ENCODE results near the gene NMT1. TPM values are rescaled to one million over a fixed set of nuclear protein-coding genes. Genes with fewer than 3 reads are reported as not detected.

Gene NMT1
- total and polyA plus RNA-seq, 2 of the 13 experiments (the other 11 are each of a cell fraction or from before 2014, with no cell fraction given) = 75.7 to 142 TPM

DNA sequence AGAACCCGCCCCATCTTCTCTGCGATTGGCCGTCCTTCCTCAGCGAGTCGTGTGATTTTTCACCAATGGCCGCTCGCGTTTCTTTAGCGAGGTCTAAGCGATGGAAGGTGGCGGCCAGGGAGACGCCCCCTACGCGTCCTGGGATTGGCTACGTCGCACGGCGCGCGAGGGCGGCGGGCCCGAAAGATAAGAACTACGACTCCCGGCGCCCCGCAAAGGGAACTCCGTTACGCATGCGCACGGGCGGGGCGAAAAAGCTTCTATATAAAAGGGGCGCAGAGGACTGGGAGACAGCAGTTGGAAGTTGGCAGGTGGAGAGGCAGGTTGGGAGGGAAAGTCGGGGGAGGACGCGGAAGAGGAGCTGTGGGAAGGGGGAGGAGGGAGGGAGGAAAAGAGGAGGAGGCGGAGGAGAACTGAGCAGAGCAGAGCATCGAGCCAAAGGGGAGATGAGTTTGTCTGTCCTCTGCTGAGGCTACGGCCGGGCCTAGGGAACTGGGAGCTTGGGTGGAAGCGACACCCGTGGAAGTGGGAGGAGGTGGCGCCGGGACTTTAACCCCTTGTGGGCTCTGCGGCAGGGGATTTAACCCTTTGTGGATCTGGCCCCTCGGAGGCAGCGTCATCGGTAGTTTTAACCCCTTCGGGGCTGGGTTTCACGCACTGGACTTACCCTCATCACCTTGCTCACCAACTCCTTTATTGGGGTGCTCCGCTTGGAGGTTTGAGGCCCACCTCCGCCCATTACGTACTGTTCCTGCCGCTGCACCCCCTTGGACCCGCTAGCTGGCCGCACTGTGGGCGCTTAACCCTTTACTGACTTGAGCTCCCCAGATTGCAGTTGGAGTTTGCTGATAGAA lies 87.3 kb downstream of the NMT1 start, which contains the start of gene HEXIM1 (continued):
- no peak; the same call in 1 of the 2 replicates for TF ChIP-seq ZNF788 (CRISPR knock-in tag; IDR thresholded peaks at IDR 0.05; ENCODE audit: borderline replicate concordance)
- TF ChIP-seq, protein P1, sequence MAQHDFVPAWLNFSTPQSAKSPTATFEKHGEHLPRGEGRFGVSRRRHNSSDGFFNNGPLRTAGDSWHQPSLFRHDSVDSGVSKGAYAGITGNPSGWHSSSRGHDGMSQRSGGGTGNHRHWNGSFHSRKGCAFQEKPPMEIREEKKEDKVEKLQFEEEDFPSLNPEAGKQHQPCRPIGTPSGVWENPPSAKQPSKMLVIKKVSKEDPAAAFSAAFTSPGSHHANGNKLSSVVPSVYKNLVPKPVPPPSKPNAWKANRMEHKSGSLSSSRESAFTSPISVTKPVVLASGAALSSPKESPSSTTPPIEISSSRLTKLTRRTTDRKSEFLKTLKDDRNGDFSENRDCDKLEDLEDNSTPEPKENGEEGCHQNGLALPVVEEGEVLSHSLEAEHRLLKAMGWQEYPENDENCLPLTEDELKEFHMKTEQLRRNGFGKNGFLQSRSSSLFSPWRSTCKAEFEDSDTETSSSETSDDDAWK (CRISPR knock-in tag; IDR thresholded peaks at IDR 0.05) = no peak
- TF ChIP-seq MEF2D (CRISPR knock-in tag; IDR thresholded peaks at IDR 0.05) = peak; percentile 72; the same call in 1 of the 2 replicates
- TF ChIP-seq CAMTA2 (CRISPR knock-in tag; IDR thresholded peaks at IDR 0.05; ENCODE audit: borderline replicate concordance) = no peak; the same call in 1 of the 2 replicates
- TF ChIP-seq ZNF644 (CRISPR knock-in tag; IDR thresholded peaks at IDR 0.05; ENCODE audit: low read depth) = no peak
- no peak for TF ChIP-seq TOE1 (CRISPR knock-in tag; IDR thresholded peaks at IDR 0.05)
- TF ChIP-seq, protein P2, sequence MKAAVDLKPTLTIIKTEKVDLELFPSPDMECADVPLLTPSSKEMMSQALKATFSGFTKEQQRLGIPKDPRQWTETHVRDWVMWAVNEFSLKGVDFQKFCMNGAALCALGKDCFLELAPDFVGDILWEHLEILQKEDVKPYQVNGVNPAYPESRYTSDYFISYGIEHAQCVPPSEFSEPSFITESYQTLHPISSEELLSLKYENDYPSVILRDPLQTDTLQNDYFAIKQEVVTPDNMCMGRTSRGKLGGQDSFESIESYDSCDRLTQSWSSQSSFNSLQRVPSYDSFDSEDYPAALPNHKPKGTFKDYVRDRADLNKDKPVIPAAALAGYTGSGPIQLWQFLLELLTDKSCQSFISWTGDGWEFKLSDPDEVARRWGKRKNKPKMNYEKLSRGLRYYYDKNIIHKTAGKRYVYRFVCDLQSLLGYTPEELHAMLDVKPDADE (CRISPR knock-in tag; IDR thresholded peaks at IDR 0.05) = no peak
- TF ChIP-seq, protein P3, sequence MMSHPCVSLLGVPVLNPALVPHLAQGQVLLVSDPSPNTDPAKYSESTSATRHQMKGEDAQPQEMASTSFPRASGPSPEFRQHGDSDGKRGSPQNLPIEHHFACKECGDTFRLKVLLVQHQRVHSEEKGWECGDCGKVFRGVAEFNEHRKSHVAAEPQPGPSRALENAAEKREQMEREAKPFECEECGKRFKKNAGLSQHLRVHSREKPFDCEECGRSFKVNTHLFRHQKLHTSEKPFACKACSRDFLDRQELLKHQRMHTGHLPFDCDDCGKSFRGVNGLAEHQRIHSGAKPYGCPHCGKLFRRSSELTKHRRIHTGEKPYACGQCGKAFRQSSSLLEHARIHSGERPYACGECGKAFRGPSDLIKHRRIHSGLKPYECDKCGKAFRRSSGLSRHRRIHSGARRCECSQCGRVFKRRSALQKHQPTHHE (CRISPR knock-in tag; IDR thresholded peaks at IDR 0.05; ENCODE audit: borderline replicate concordance) = peak; percentile 95
- no peak; the same call in 1 of the 2 replicates for TF ChIP-seq CCDC6 (CRISPR knock-in tag; IDR thresholded peaks at IDR 0.05)
- TF ChIP-seq U2AF2 (IDR thresholded peaks at IDR 0.05; ENCODE audit: low read depth, low read length) = 0 out of 2 replicates have a peak, but pooled peaks have one; percentile 5
- no peak for TF ChIP-seq RAD51 (IDR thresholded peaks at IDR 0.05; ENCODE audit: borderline replicate concordance)
- TF ChIP-seq ASH2L (IDR thresholded peaks at IDR 0.05; ENCODE audit: insufficient read length, low read depth, low read length) = no peak
- TF ChIP-seq KAT7 (CRISPR knock-in tag; IDR thresholded peaks at IDR 0.05; ENCODE audit: borderline replicate concordance) = peak; percentile 86; the same call in 1 of the 2 replicates
- TF ChIP-seq, protein P4, sequence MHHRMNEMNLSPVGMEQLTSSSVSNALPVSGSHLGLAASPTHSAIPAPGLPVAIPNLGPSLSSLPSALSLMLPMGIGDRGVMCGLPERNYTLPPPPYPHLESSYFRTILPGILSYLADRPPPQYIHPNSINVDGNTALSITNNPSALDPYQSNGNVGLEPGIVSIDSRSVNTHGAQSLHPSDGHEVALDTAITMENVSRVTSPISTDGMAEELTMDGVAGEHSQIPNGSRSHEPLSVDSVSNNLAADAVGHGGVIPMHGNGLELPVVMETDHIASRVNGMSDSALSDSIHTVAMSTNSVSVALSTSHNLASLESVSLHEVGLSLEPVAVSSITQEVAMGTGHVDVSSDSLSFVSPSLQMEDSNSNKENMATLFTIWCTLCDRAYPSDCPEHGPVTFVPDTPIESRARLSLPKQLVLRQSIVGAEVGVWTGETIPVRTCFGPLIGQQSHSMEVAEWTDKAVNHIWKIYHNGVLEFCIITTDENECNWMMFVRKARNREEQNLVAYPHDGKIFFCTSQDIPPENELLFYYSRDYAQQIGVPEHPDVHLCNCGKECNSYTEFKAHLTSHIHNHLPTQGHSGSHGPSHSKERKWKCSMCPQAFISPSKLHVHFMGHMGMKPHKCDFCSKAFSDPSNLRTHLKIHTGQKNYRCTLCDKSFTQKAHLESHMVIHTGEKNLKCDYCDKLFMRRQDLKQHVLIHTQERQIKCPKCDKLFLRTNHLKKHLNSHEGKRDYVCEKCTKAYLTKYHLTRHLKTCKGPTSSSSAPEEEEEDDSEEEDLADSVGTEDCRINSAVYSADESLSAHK (CRISPR knock-in tag; IDR thresholded peaks at IDR 0.05; ENCODE audit: borderline replicate concordance) = no peak
- peak; percentile 23; the same call in 1 of the 2 replicates for TF ChIP-seq ZZZ3 (CRISPR knock-in tag; IDR thresholded peaks at IDR 0.05; ENCODE audit: borderline replicate concordance)
- TF ChIP-seq NAIF1 (CRISPR knock-in tag; IDR thresholded peaks at IDR 0.05; ENCODE audit: borderline replicate concordance) = 0 out of 2 replicates have a peak, but pooled peaks have one; percentile 7
- peak; percentile 96 for TF ChIP-seq ZNF891 (CRISPR knock-in tag; IDR thresholded peaks at IDR 0.05)
- TF ChIP-seq ZNF251 (CRISPR knock-in tag; IDR thresholded peaks at IDR 0.05) = peak; percentile 59; the same call in 1 of the 2 replicates
- peak; percentile 46; the same call in 1 of the 2 replicates for TF ChIP-seq ONECUT2 (CRISPR knock-in tag; IDR thresholded peaks at IDR 0.05)
- peak; percentile 73; the same call in 1 of the 2 replicates for TF ChIP-seq ZBTB26 (CRISPR knock-in tag; IDR thresholded peaks at IDR 0.05; ENCODE audit: borderline replicate concordance)
- no peak; the same call in 1 of the 2 replicates for TF ChIP-seq MBD4 (IDR thresholded peaks at IDR 0.05; ENCODE audit: borderline replicate concordance, low read length)

Measured in HepG2 (cell line).